NCI-H128 (cell line): Measurements from ENCODE around the gene SUN3.

ENCODE experiments used
- DNase-seq: peaks from one replicate; lab custom pipeline; 2025; ENCODE audit not compliant: unreplicated experiment; lab: John Stamatoyannopoulos, UW

Gene SUN3, protein sequence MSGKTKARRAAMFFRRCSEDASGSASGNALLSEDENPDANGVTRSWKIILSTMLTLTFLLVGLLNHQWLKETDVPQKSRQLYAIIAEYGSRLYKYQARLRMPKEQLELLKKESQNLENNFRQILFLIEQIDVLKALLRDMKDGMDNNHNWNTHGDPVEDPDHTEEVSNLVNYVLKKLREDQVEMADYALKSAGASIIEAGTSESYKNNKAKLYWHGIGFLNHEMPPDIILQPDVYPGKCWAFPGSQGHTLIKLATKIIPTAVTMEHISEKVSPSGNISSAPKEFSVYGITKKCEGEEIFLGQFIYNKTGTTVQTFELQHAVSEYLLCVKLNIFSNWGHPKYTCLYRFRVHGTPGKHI

DNA sequence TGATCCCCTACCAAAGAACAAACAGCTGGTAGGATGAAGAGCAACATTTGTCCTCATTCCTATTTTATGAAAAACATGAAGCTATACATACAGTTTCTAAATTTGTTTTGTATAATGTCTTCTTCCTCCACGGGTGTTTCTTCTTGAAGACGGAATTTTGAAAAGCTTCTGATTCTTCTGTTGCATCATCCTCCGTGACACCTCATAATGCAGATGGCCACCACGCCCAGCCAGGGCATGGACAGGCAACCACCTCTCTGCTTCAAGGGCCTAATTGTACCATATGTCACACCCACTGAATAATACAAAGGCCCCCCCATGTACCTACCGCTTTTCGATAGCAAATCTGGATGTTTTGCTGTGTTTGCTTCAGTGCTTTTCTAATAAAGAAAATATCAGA lies at the start of gene SUN3:
SUN3 (minus strand) TSS at position 170 of the 400 bp plus-strand sequence; CDS start at position 1, 169 bp downstream.
- no peak for DNase-seq

DNA sequence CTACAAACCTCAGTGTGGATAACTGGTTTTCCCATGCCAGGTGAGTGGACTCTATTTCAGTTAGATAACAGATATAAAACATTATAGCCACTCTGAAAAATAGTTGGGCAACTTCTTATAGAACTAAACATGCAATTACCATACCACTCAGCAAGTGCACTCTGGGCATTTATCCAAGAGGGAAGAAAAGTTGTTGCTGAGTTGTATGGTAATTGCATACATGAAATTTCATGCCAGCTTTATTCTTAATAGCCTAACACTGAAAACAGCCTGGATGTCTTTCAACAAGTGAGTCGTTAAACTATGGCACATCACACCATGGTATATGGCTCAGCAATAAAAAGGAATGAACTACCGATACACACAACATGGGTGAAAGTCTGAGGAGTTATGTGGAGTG lies 49.6 kb upstream of the SUN3 start:
- peak; percentile 9 for DNase-seq

DNA sequence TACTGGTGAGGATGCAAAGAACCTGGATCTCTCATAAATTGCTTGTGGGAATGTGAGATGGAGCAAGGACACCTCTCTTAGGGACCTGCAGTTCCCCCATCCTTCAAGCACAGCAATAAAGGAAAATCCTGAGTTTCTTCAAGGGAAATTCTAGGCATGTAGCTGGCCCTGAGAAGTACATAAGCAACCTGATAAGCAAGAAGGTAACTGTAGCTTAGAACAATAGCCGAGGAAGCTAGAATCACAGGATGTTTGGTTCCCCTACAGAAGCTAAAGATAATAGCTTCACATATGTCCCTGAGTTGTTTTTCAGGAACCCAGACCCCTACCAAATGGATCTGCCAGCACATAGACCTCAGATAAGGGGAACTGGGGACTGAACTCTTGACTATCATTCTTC lies 48.5 kb upstream of the SUN3 start:
- no peak for DNase-seq

DNA sequence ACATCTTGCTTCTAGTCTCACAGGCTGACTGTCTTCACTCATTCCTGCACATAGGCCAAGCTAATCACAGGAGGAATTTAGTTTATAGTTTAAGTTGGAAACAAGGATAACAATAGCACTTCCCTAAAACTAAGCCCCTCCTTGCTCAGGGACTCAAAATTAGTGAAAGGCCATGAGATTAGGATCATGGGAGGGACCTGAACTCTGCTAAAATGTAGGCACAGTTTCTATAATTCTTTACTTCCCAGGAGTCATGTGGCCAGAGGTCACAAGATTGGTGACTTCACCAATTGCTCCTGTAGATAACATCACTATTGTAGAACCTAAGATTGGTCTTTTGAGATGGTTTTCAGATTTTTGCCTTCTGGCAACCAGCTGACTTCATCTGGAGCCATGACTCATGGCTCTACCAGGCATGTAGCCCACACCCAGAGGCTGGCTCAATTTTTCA lies 45.3 kb upstream of the SUN3 start:
- DNase-seq: no peak

DNA sequence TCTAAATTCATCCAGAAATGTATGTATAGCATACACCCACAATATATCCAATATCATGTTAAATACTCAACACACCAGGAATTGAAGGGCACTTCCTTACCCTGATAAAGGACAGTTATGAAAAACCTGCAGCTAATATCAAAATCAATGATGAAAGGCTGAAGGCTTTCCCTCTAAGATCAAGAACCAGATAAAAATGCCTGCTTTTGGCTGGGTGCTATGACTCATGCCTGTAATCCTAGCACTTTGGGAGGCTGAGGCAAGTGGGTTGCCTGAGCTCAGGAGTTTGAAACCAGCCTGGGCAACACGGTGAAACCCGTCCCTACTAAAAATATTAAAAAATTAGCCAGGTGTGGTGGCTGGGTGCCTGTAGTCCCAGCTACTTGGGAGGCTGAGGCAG lies 38.6 kb upstream of the SUN3 start:
- DNase-seq: no peak

DNA sequence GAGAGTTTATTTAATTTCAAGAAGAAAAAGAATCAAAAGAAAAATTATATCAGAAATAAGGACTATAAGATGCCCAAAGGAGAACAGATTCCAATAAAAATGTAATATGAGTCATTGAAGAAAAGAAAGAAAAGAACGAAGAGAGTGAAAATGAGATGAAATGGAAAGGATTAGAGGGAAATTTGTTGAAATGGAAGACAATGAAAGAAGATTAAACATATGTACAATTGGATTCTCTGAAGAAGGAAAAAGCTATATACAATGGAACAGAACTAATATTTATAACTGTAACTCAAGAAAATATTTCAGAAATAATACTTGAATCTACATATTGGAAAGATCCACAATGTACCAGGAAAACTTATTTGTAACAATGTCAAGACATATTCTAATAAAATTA lies 35.1 kb upstream of the SUN3 start:
- no peak for DNase-seq

DNA sequence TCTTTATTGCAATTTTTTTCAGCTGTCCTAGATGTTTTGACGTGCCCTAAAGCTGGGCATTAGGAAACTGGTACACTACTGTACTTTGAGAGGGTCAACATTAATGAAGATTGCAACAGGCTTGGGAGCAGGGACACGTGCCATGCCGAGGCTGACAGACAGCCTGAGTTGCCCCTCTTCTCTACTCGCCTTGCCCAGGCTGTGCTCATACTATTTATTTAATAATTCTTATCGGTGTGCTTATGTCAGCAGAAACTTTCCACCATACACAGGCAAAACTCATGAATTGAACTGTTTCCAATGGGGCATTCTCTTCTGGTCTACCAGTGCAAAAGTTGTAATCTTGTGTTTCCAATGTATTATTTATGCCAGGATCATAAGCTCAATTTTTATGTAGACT lies 30.8 kb upstream of the SUN3 start:
- no peak for DNase-seq

DNA sequence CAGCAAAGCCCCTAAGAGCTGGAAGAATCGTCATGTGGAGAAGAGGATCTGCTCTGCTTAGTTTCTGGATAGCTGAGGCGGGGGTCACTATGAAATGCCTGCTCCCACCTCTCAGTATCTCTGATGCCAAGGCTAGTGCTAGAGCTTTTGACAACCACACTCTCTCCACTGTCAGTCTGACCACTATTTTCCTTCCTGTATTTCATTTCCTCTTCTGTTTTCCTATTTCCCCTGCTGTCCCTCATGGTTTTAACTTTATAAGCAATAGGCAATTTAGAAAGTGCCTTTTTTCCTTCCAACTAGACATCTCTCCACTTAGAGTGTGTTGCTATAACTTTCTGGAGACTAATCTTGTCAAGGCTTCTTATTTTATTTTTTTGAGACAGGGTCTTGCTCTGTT lies 30.1 kb upstream of the SUN3 start:
- no peak for DNase-seq

DNA sequence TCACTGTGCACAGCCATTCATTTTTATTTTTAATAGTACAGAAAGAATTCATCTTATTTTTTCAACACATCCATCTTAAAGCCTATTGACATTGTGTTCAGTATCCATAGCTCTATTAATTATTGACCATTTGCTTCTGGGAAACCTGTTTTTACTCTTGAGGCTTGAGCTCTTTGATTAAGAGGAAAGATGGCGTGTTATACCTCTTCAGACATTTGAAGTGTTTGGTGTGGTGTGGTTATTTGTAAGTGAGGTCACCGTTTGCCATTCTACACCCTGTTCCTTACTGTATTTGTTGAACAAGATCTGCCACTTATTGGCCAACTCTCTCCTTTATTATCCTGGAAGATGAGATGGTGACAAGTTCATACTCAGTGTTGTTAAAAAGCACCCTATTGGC lies 24.8 kb upstream of the SUN3 start:
- no peak for DNase-seq

DNA sequence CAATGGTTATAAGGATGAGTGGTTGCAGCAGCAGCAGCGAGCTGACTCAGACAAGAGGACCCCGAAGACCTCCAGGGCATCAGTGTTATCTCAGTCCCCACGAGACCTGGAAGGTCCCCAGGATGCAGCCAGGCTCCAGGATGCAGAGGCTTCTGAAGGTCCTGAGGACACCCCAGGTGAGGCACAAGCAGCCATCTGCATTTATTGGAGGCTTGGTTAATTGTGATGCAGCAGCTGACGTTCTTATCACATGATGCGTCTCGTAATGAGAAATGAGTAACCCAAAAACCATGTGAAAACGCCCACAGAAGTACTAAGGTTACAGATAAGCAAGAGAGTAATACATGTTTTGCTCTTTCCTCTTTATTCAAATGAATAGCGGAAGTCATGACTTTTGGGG lies 23.8 kb upstream of the SUN3 start:
- no peak for DNase-seq

DNA sequence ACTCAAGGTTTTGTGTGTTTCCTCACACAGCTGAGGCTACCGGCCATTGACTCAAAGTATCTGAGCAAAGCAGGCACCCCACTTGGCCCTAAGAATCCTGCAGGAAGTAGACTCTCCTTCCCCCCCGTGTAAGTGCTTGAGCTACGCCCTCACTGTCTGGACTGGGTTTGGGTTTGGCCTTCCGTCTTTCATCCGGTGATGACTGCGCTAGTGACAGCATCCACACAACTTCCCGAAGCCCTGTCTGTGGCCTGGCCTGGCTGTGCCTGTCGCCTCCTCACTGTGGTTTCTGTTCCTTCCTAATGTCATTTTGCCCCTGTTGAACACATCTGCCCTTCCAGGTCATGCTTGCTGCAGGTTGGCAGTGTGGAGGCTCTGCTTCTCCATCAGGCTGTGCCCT lies 20.9 kb upstream of the SUN3 start:
- no peak for DNase-seq

DNA sequence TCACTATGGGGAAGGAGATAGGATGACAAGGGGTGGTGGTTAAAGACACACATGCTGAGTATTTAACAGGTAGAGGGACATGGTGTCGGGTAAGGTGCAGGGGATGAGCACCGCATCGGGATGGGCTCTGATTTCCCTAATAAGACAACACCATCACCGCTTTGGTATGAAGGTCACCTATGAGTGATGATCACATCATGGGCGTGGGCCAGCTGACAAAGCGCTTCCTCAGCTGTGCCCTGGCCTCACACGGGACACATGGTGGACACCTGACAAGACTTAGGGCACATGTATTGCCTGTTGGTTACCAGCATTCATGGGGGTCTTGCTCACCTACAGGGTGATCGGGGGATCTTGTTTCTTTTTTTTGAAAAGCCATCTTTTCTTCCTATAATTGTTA lies 19.2 kb upstream of the SUN3 start:
- DNase-seq: no peak

DNA sequence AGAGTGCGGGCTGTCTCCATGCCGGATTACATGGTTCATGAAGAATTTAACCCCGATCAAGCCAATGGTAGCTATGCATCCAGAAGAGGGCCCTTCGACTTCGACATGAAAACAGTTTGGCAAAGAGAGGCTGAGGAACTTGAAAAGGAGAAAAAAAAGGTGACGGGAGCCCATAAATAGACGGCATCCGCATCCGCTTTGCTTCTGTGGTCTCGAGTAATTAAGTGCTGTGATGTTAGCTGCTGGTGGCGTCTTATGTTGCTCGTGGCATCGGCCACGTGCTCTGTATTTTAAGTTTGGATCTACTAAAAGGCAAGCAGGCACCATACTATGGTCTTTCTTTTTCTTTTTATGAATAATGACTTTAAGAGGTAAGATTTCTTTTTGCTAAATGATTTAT lies 17.6 kb upstream of the SUN3 start:
- no peak for DNase-seq

DNA sequence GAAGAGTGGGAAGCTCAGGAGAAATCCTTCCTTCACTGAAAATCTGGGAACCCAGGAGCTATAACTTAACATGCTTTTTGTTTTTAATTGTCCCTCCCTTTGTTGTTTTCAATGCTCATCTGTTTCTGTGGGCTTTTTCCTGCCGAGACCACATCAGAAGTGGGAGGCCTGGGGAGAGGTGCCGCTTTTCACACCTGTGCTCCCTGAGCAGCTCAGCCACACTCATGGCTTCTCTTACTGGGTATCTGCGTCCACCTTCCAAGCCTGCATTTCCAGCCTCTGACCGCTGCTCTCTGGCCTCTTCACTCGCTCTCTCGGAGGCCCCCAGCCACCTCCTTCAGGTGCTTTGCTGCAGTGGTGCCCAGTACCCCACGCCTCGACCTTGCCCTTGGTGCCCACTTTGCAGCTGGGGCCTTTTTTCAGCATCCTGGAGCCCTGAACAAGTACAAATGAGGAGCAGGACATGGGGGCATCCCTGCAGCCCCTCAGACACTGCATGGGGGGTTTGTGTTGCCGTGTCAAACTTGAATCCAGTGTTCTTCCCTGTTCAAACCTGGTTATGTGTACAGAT lies 16.4 kb upstream of the SUN3 start:
- no peak for DNase-seq

DNA sequence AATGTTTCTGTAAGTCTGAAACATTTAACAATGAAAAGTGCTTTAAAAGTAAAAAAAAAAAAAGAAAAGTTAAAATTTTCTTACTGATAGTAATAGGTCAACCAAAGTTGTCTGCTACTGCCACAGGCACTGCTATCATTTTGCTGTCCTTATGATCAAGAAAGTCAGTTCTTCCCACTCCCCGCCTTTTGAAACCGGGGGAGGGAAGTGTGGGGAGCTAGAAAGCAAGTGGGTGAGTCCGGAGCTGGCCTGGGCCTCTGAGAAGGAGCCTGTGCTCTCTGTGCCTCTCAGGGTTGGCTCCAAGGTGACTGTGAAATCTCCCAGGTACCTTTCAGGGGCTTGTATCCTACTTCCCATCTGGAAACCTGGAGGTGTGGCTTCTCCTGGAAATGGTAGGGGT lies 13.7 kb upstream of the SUN3 start:
- no peak for DNase-seq

DNA sequence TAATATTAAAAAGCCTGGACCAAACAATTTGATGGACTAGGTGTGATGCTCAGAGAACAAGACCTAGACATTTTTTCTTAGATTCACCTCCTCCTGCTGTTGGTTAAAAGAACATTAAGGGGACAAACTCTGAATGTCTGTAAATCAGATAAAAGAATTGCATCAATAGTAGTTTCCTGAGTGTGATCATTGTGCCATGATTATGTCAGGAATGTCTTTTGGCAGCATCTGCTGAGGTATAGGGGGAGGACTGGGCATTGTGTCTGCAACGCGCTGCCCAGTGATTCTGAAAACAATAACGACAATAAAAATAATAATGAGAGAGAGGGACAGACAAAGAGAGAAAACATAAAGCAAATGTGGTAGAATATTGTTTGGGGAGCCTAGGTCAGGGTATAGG lies 13.3 kb upstream of the SUN3 start:
- DNase-seq: no peak

DNA sequence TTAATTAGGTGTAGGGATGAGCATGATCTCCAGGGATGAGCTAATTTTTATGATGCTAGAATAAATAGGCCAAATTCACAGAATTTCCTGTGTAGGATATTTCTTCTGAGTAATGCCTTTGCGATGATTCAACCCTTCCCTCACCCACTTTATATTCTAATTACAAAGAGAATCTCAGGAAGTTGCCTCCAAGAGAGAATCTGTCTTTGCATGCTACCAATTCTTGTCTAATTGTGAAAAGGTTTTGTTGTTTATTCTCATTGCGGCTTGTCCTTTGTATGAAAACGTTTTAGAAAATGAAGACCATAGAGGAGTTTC lies 12.7 kb upstream of the SUN3 start:
- no peak for DNase-seq

DNA sequence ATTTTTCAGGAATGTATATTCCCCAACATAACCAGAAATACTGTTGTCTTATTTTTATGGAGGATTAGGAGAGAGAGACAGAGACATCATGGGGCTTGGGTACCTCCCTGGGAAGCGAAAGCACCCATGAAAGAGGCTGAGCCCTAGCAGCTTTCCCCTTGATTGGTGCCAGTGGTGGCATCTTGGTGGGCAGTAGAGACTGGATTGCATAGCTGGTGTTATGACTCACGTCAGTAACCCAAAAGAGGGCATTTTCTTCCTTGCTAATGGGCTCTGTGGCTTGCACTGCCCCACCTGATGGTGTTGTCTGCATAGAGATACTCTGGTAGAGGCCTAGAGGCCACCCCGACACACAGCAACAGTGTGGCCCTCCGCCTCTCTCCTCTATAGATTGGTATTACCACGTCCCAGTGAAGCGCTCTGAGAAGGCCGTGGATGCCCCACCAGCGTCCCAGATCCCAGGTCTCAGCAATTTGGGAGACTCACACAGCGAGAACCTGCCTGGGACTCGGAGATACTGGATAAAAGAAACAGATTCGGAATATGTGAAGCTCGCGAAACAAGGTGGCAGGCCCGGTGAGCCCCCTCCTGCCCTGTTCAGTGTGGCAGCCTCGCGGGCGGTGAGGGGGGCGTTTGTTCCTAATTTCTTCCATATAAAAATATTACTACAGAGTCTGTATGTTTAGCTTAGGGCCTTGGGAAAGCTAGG lies 12.2 kb upstream of the SUN3 start:
- no peak for DNase-seq

DNA sequence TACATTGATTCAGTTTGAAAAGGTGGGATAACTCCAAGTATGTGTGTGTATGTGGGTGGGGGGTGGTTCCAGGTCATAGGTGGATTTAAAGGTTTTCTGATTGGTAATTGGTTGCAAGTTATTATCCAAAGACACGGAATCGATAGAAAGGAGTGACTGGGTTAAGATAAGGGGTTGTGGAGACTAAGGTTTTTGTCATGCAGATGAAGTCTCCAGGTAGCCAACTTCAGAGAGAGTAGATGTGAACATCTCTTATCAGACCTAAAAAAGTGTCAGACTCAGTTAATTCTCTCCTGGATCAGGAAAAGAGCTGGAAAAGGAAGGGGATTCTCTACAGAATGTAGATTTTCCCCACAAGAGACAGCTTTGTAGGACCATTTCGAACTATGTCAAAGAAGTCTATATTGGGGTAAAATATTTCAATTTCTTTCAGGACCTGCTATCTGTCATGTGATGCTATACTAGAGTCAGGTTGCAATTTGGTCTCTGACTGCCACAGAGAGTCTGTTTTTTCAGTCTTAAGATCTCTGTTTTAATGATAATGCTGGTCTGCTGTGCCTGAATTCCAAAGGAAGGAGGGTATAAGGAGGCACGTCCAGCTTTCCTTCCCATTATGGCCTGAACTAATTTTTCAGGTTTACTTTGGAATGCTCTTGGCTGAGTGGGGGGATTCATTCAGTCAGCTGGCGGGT lies 10.1 kb upstream of the SUN3 start:
- no peak for DNase-seq

DNA sequence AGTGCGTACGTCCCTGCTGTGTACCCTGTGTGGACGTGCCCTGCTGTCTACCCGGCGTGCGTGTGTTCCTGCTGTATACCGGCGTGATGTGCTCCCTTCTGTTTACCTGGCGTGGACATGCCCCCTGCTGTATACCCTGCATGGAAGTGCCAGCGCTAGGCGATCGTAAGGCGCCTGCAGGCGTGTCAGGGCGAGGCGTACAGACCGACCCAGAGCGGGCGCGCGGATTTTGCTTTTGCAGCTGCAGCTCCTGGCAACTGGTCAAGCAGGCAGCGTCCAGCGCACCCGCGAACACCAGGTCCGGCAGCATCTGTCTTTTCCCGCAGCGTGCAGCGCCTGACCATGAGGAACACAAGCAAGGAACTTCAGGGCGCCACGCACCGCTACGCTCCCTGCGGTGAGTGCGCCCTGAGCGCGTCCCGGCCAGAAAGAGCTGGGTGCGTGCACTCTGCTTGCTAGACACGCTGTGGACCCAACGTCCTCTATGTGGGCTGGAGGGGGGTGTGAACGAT lies 7.1 kb upstream of the SUN3 start:
- DNase-seq: no peak

DNA sequence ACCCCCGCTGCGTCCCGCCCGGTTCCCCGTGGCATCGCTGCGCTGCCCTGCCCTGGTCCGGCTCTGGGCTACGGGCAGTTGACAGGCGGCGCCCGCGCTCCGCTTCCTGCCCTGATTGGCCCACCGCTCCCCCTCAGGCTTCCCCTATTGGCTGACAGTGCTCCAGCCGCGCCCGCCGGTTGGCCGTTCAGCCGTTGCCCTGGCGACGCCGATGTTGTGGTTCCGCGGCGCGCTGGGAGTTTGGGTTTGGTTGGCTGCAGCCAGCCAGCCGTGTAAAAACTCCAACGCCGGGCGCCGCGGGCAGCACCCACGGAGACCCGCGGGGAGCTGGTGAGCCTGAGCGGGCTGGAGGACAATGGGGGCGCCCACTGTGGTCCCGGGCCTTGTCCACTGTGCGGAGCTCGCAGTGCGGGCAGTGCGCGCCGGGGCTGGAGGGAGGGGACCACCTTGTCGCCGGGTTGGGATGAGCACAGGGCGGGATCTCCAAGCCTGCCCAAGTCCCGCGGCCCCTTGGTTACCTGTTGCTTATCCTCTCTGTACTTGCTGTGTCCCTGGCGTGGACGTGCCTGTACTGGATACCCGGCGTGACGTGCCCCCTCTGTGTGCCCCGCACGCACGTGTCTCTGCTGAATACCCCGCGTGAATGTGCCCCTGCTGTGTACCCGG lies 6.5 kb upstream of the SUN3 start, which contains the start of gene C7orf57:
C7orf57 (plus strand) TSS at position 243 of the 666 bp plus-strand sequence. CDS start 766 bp downstream, outside the sequence.
- peak; percentile 40 for DNase-seq
